DMS153 treated with DMSO at 0.1 percent for 48 hours (cell line): ENCODE results near the gene ARFGEF3.

Experiments used
- DNase-seq: peaks from one replicate; lab custom pipeline; 2025; ENCODE audit not compliant: unreplicated experiment; lab: John Stamatoyannopoulos, UW

Gene ARFGEF3

GRCh38 chr6:138238368-138238767 lies 76.6 kb downstream of the ARFGEF3 start:
- DNase-seq = no peak

- no peak for DNase-seq
Observed at GRCh38 chr6:138239774-138240173, 78.0 kb downstream of the ARFGEF3 start.

- no peak for DNase-seq
Observed at GRCh38 chr6:138240476-138241245, 78.9 kb downstream of the ARFGEF3 start.

GRCh38 chr6:138241381-138241780 lies 79.6 kb downstream of the ARFGEF3 start:
- DNase-seq = no peak

GRCh38 chr6:138241934-138242333 lies 80.2 kb downstream of the ARFGEF3 start:
- DNase-seq = no peak

GRCh38 chr6:138242987-138243592 lies 81.4 kb downstream of the ARFGEF3 start:
- no peak for DNase-seq

GRCh38 chr6:138245751-138246150 lies 84.0 kb downstream of the ARFGEF3 start:
- DNase-seq = no peak

- no peak for DNase-seq
Observed at GRCh38 chr6:138246650-138247440, 85.1 kb downstream of the ARFGEF3 start.

GRCh38 chr6:138248011-138248410 lies 86.3 kb downstream of the ARFGEF3 start:
- no peak for DNase-seq

- no peak for DNase-seq
Observed at GRCh38 chr6:138248878-138249277, 87.1 kb downstream of the ARFGEF3 start.

- no peak for DNase-seq
Observed at GRCh38 chr6:138250053-138250452, 88.3 kb downstream of the ARFGEF3 start.

- no peak for DNase-seq
Observed at GRCh38 chr6:138250513-138251247, 88.9 kb downstream of the ARFGEF3 start.

- no peak for DNase-seq
Observed at GRCh38 chr6:138253731-138254130, 92.0 kb downstream of the ARFGEF3 start.

- no peak for DNase-seq
Observed at GRCh38 chr6:138255443-138255842, 93.7 kb downstream of the ARFGEF3 start.

- no peak for DNase-seq
Observed at GRCh38 chr6:138257638-138258040, 95.9 kb downstream of the ARFGEF3 start.

GRCh38 chr6:138258197-138258596 lies 96.5 kb downstream of the ARFGEF3 start:
- no peak for DNase-seq

- DNase-seq = peak; percentile 76
Observed at GRCh38 chr6:138258991-138259390, 97.3 kb downstream of the ARFGEF3 start.

- no peak for DNase-seq
Observed at GRCh38 chr6:138261116-138261780, 99.5 kb downstream of the ARFGEF3 start.

- no peak for DNase-seq
Observed at GRCh38 chr6:138263963-138264362, 102.2 kb downstream of the ARFGEF3 start.

GRCh38 chr6:138264372-138264880 lies 102.7 kb downstream of the ARFGEF3 start:
- DNase-seq = no peak
